Spinal cord (tissue), 10 donors: ENCODE measurements around the gene DLG2. TPM values are rescaled to one million over a fixed set of nuclear protein-coding genes. Genes with fewer than 3 reads are reported as not detected.

ENCODE experiments used
- DNase-seq, 6 donors: peaks; one replicate each; pipeline versions ENCODE4 v3.0.0 to v3.0.0-alpha.2; 2013 to 2015; ENCODE audit warnings: low spot score in 6 of 6, low read depth in 4 of 6
- H3K27ac ChIP-seq: one replicate; pipeline ENCODE4 v1.5.1; 2013; ENCODE audit warnings: low read depth, low read length, control low read depth
- H3K27me3 ChIP-seq: one replicate; pipeline ENCODE4 v1.6.1; 2013; ENCODE audit warnings: low read length; ENCODE audit not compliant: control insufficient read depth, insufficient read depth
- H3K36me3 ChIP-seq: one replicate; pipeline ENCODE4 v1.6.1; 2013; ENCODE audit warnings: low read length; ENCODE audit not compliant: control insufficient read depth, insufficient read depth
- H3K4me1 ChIP-seq: one replicate; pipeline ENCODE4 v1.6.1; 2013; ENCODE audit warnings: low read length; ENCODE audit not compliant: control insufficient read depth, insufficient read depth
- H3K4me3 ChIP-seq: one replicate; pipeline ENCODE4 v1.5.1; 2013; ENCODE audit warnings: low read depth, low read length, control low read depth
- H3K9me3 ChIP-seq: one replicate; pipeline ENCODE4 v1.6.1; 2013; ENCODE audit warnings: low read length; ENCODE audit not compliant: control insufficient read depth, insufficient read depth
- WGBS: methylation state at CpG from one replicate; pipeline ENCODE4 v1.1.5; 2013; ENCODE audit warnings: missing lambda C conversion rate; ENCODE audit not compliant: insufficient coverage; 5-methylcytosine and 5-hydroxymethylcytosine counted together
- polyA plus RNA-seq, 2 donors: library from polyadenylated mRNA; unstranded; fragments of 120-200 nt; gene quantifications; one replicate each; pipeline ENCODE4 v1.2.1, GENCODE V29; 2013; ENCODE audit not compliant: insufficient read length in 2 of 2
- total RNA-seq, 2 donors: library from RNA; depleted of rRNA in 1 of 2; stranded (reverse); fragments of 120-200 nt in 1 of 2; fragments of >200 nt in 1 of 2; gene quantifications; one replicate each; pipeline versions ENCODE4 v1.2.3 to v1.2.4, GENCODE V29; 2013 to 2014
- donor health status: healthy.

DLG2 gene
- total and polyA plus RNA-seq, 4 donors: 37.7 to 111 (median 49.0) TPM

- Histone ChIP-seq H3K27me3 (no peaks in the 10 kb centered on the region), H3K4me1 (no peaks in the 10 kb centered on the region), H3K9me3 (no peaks in the 10 kb centered on the region), H3K36me3 (no peaks in the 10 kb centered on the region), H3K27ac (no peak overlapping the region), H3K4me3 (no peak overlapping the region)
- WGBS: 74% methylated on average over 2 of the region's 3 CpGs
- peak in 3 of 6 donors; percentile 3 to 9 (median 6) for DNase-seq
These were observed 679.1 kb downstream of the DLG2 start for GRCh38 chr11:84947970-84948580.

DNA sequence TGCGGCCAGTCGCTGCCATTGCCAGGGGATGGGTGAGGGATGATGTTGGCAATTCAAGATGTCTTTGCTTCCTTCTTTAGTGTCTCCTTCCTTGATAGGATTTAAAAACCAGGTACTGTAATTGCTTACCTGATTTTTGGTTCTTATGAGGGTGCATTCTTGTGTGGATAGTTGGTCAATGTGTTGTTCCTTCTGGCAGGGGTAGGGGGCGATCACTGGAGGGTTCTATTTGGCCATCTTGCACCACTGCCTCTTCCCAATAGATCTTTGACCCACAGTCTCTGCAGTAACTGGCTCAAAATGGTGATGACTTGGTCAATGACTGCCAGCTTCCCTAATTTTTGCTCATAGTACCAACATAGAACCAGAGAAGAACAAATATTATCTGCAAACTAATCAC, 680.1 kb downstream of the DLG2 start:
- H3K27me3 ChIP-seq: no peaks in the 10 kb centered on the region
- no peaks in the 10 kb centered on the region for H3K4me1 ChIP-seq
- H3K27ac ChIP-seq: no peak overlapping the region
- no peak overlapping the region for H3K4me3 ChIP-seq
- no peak for DNase-seq
- H3K36me3 ChIP-seq: no peaks in the 10 kb centered on the region
- no peaks in the 10 kb centered on the region for H3K9me3 ChIP-seq
- WGBS: 100% methylated on average over 2 of the region's 3 CpGs

DNA sequence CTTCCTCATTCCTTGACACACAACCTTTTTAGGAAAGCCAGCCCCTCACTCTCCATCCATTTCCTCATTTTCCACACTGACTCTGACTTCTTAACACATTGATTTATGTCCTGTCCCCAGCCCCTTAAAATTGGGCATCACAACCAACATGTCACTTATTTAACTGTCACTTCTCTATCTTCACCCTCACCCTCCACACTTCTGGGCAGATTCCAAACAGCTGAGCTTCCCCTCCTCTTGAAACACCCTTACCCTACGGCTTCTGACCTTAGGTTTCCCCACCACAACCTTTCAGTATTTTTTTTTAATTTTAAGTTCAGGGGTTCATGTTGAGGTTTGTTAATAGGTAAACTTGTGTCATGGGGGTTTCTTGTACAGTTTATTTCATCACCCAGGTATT, 696.3 kb downstream of the DLG2 start:
- no CpG with 5 or more reads among the region's 1 CpG for WGBS
- no peak for DNase-seq
- no peak overlapping the region for H3K4me3 ChIP-seq
- H3K36me3 ChIP-seq: no peaks in the 10 kb centered on the region
- H3K9me3 ChIP-seq: no peaks in the 10 kb centered on the region
- H3K27ac ChIP-seq: no peak overlapping the region
- no peaks in the 10 kb centered on the region for H3K4me1 ChIP-seq
- H3K27me3 ChIP-seq: no peaks in the 10 kb centered on the region

- WGBS: no CpG with 5 or more reads among the region's 2 CpGs
- DNase-seq: no peak
- no peak overlapping the region for H3K4me3 ChIP-seq
- H3K9me3 ChIP-seq: no peaks in the 10 kb centered on the region
- H3K4me1 ChIP-seq: no peaks in the 10 kb centered on the region
- no peak overlapping the region for H3K27ac ChIP-seq
- no peaks in the 10 kb centered on the region for H3K36me3 ChIP-seq
- no peaks in the 10 kb centered on the region for H3K27me3 ChIP-seq
These were observed 697.4 kb downstream of the DLG2 start for GRCh38 chr11:84929738-84930137.

DNA sequence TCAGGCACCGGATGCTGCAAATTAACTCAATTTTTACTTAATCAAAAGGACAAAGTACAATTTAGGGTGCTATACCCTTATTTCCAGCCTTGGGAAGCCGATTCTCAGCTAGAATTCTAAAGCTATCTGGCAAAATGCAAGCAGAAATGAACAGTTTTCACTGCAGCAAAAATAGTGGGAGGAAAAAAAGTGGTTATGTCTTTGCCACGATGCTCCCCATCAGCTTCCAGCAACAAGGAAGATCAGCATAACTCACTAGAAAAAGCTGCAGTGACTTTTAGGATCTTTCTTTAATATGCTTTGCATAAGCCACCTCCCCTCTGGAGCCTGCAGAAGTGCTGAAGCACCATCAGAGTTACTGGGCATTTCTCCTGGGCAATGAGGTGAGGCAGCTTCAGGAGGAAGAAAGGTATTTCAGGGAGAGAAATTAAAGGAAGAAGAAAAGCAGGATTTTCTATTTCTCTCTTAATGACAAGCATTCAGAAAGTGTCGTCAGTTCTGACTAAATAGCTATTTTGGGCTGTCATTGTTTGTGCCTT, 702.9 kb downstream of the DLG2 start:
- no peaks in the 10 kb centered on the region for H3K27me3 ChIP-seq
- H3K9me3 ChIP-seq: no peaks in the 10 kb centered on the region
- H3K4me3 ChIP-seq: no peak overlapping the region
- H3K4me1 ChIP-seq: peaks cover 4% of the 10 kb centered on the region
- peak in 2 of 6 donors; percentile 13 to 53 for DNase-seq
- no peaks in the 10 kb centered on the region for H3K36me3 ChIP-seq
- H3K27ac ChIP-seq: no peak overlapping the region
- 57% methylated on average over 1 of the region's 4 CpGs for WGBS

DNA sequence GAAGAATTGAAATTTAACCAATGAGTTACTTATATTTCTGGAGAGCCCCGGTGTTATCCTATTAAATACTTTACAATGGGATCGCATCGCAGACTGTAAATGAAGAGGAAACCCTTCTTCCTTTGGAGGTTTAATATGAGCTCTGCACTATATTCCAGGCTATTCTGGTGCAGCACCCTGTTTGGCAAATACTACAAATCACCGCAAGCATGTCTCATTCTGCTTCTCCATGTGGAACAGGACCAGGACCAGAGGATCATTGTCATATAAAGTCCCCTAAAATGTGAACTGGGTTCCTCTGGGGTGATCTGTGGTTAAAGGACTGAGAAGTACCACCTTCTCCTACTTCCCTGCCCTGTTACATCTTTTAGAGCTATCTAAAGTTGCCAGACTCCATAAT, 703.7 kb downstream of the DLG2 start:
- Histone ChIP-seq H3K27ac (no peak overlapping the region), H3K4me3 (peak overlapping the region; percentile 1), H3K27me3 (no peaks in the 10 kb centered on the region), H3K36me3 (no peaks in the 10 kb centered on the region), H3K9me3 (no peaks in the 10 kb centered on the region), H3K4me1 (peaks cover 4% of the 10 kb centered on the region)
- no CpG with 5 or more reads among the region's 4 CpGs for WGBS
- DNase-seq: peak in 1 of 6 donors; percentile 33

- Histone ChIP-seq H3K4me1 (peaks cover 4% of the 10 kb centered on the region), H3K27ac (no peak overlapping the region), H3K27me3 (no peaks in the 10 kb centered on the region), H3K9me3 (no peaks in the 10 kb centered on the region), H3K36me3 (no peaks in the 10 kb centered on the region), H3K4me3 (peak overlapping the region; percentile 34)
- WGBS: 0% methylated on average over 12 of the region's 13 CpGs
- peak in 2 of 6 donors; percentile 70 to 72 for DNase-seq
These were observed 704.3 kb downstream of the DLG2 start for GRCh38 chr11:84922836-84923235.

DNA sequence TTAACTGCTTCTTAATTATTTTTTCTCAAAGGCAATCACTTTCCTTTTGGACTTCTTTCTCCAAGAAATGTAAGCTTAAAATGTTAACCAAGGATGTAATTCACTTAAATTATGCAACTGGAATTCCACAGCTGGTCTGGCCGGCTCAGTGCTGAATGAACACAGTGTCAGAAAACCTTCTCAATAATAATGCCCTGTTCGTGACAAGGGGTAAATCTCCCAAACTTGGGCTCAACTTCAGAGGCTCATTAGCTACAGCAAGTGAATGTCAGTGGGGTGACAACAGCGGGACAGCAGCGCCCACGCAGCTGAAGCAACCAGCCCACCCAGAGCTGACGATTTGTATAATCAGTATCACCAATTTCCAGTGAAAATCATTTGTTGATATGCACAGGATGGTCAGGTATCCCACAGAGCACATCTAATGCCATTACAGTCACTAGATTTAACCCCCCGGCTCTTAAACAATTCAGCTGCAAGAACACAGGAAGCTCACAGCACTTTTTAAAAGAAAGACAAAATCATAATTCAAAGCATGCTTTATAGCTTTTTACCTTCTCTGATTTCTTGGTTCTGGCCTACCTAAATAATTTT, 704.8 kb downstream of the DLG2 start:
- Histone ChIP-seq H3K9me3 (no peaks in the 10 kb centered on the region), H3K36me3 (no peaks in the 10 kb centered on the region), H3K27ac (no peak overlapping the region), H3K4me1 (peaks cover 4% of the 10 kb centered on the region), H3K27me3 (no peaks in the 10 kb centered on the region), H3K4me3 (peak overlapping the region; percentile 34)
- WGBS: 3% methylated on average over 7 of the region's 7 CpGs
- peak in 2 of 6 donors; percentile 36 to 46 for DNase-seq

GRCh38 chr11:84914511-84914910, 712.6 kb downstream of the DLG2 start:
- no peaks in the 10 kb centered on the region for H3K27me3 ChIP-seq
- H3K4me1 ChIP-seq: no peaks in the 10 kb centered on the region
- no CpG with 5 or more reads among the region's 2 CpGs for WGBS
- H3K27ac ChIP-seq: no peak overlapping the region
- no peaks in the 10 kb centered on the region for H3K9me3 ChIP-seq
- H3K4me3 ChIP-seq: no peak overlapping the region
- no peak for DNase-seq
- H3K36me3 ChIP-seq: no peaks in the 10 kb centered on the region

- Histone ChIP-seq H3K36me3 (no peaks in the 10 kb centered on the region), H3K4me1 (no peaks in the 10 kb centered on the region), H3K27ac (no peak overlapping the region), H3K9me3 (no peaks in the 10 kb centered on the region), H3K27me3 (no peaks in the 10 kb centered on the region), H3K4me3 (no peak overlapping the region)
- WGBS: 67% methylated on average over 1 of the region's 2 CpGs
- DNase-seq: no peak
These were observed 717.4 kb downstream of the DLG2 start for GRCh38 chr11:84909740-84910139.
